HepG2 (cell line): ENCODE measurements around the gene MMP25. TPM values are rescaled to one million over a fixed set of nuclear protein-coding genes. Genes with fewer than 3 reads are reported as not detected.
A peak's percentile ranks its signal among the peaks of the same experiment; 100 is the strongest.

Experiments used
- HOXD1 ChIP-seq: sonication (generic); formaldehyde crosslinking; IDR thresholded peaks from 2 replicates; pipeline ENCODE4 v1.5.0; 2020; ENCODE audit warnings: missing genetic modification reagents
- NFATC3 ChIP-seq: sonication (generic); formaldehyde crosslinking; IDR thresholded peaks from 2 replicates; pipeline ENCODE4 v1.5.1; 2020; ENCODE audit warnings: mild to moderate bottlenecking, missing genetic modification reagents
- NFIB ChIP-seq: sonication (generic); formaldehyde crosslinking; IDR thresholded peaks from 2 replicates; pipeline ENCODE4 v1.9.0; 2021; ENCODE audit warnings: missing genetic modification reagents, mild to moderate bottlenecking, borderline replicate concordance
- NR2C2 ChIP-seq: sonication (generic); formaldehyde crosslinking; IDR thresholded peaks from 2 replicates; pipeline ENCODE4 v1.4.0; 2020; ENCODE audit warnings: missing genetic modification reagents, mild to moderate bottlenecking, moderate library complexity, borderline replicate concordance
- RBAK ChIP-seq: sonication (generic); formaldehyde crosslinking; IDR thresholded peaks from 2 replicates; pipeline ENCODE4 v1.5.1; 2020; ENCODE audit warnings: mild to moderate bottlenecking, missing genetic modification reagents
- SMAD1 ChIP-seq: sonication (generic); formaldehyde crosslinking; IDR thresholded peaks from 2 replicates; pipeline ENCODE4 v1.4.0; 2020; ENCODE audit warnings: missing genetic modification reagents, low read depth, mild to moderate bottlenecking, borderline replicate concordance
- SMC3 ChIP-seq: IDR thresholded peaks from 2 replicates; pipeline ENCODE4 v1.6.1; 2011; ENCODE audit warnings: low read length, improper control_type of control experiment
- TAF1 ChIP-seq: sonication (generic); formaldehyde crosslinking; IDR thresholded peaks from 2 replicates; pipeline ENCODE4 v1.4.0; 2020; ENCODE audit warnings: missing genetic modification reagents
- ZNF225 ChIP-seq: sonication (generic); formaldehyde crosslinking; IDR thresholded peaks from 2 replicates; pipeline ENCODE4 v1.4.0; 2020; ENCODE audit warnings: mild to moderate bottlenecking, missing genetic modification reagents
- ZNF234 ChIP-seq: sonication (generic); formaldehyde crosslinking; conservative IDR thresholded peaks from 2 replicates; pipeline ENCODE4 v1.5.1; 2020; ENCODE audit warnings: mild to moderate bottlenecking, missing genetic modification reagents
- ZNF264 ChIP-seq: sonication (generic); formaldehyde crosslinking; IDR thresholded peaks from 2 replicates; pipeline ENCODE4 v1.4.0; 2020; ENCODE audit warnings: missing genetic modification reagents
- ZNF367 ChIP-seq: sonication (generic); formaldehyde crosslinking; IDR thresholded peaks from 2 replicates; pipeline ENCODE4 v1.4.0; 2020; ENCODE audit warnings: missing genetic modification reagents, borderline replicate concordance
- ZNF564 ChIP-seq: sonication (generic); formaldehyde crosslinking; IDR thresholded peaks from 2 replicates; pipeline ENCODE4 v1.8.1; 2023; ENCODE audit warnings: mild to moderate bottlenecking, missing genetic modification reagents
- ZNF761 ChIP-seq: sonication (generic); formaldehyde crosslinking; conservative IDR thresholded peaks from 2 replicates; pipeline ENCODE4 v1.4.0; 2020; ENCODE audit warnings: mild to moderate bottlenecking, missing genetic modification reagents
- ZNF790 ChIP-seq: sonication (generic); formaldehyde crosslinking; IDR thresholded peaks from 2 replicates; pipeline ENCODE4 v1.8.0; 2022; ENCODE audit warnings: missing genetic modification reagents, mild to moderate bottlenecking, borderline replicate concordance
- ZNF891 ChIP-seq: sonication (generic); formaldehyde crosslinking; IDR thresholded peaks from 2 replicates; pipeline ENCODE4 v1.5.0; 2020; ENCODE audit warnings: mild to moderate bottlenecking, missing genetic modification reagents
- ZSCAN22 ChIP-seq: sonication (generic); formaldehyde crosslinking; IDR thresholded peaks from 2 replicates; pipeline ENCODE4 v1.4.0; 2020; ENCODE audit warnings: mild to moderate bottlenecking, missing genetic modification reagents
- polyA plus RNA-seq, 8 experiments: library from polyadenylated mRNA; depleted of rRNA in 3 of 8; stranded (reverse) in 7 of 8; unstranded in 1 of 8; fragments of >200 nt; fragmentation: Illumina TruSeq in 4 of 8; extraction: Trizol in 4 of 8; gene quantifications; 2 replicates each; pipeline versions ENCODE4 v1.2.1 to v1.2.3, GENCODE V29; 2011 to 2016; ENCODE audit warnings: low read depth in 4 of 8, missing spikeins in 1 of 8, mixed read lengths in 1 of 8; ENCODE audit not compliant: insufficient read depth in 1 of 8
- total RNA-seq, 5 experiments: library from RNA; depleted of rRNA; stranded (reverse); fragments of >200 nt; fragmentation: Illumina TruSeq; extraction: Trizol; gene quantifications; 2 replicates each; pipeline ENCODE4 v1.2.3, GENCODE V29; 2016; ENCODE audit warnings: low read depth in 1 of 5
- TF ChIP-seq, protein P1 (sequence below): sonication (generic); formaldehyde crosslinking; IDR thresholded peaks from 2 replicates; pipeline ENCODE4 v1.4.0; 2020; ENCODE audit warnings: missing genetic modification reagents
- TF ChIP-seq, protein P2 (sequence below): sonication (generic); formaldehyde crosslinking; IDR thresholded peaks from 2 replicates; pipeline ENCODE4 v1.5.0; 2020; ENCODE audit warnings: mild to moderate bottlenecking, missing genetic modification reagents
- TF ChIP-seq, protein P3 (sequence below), 2 experiments: sonication (generic) in 1 of 2; formaldehyde crosslinking in 1 of 2; IDR thresholded peaks; 2 replicates each; pipeline versions ENCODE4 v1.5.1 to v1.6.1; 2011 to 2020; ENCODE audit warnings: borderline replicate concordance in 1 of 2, low read depth in 1 of 2, low read length in 1 of 2, mild to moderate bottlenecking in 1 of 2, missing genetic modification reagents in 1 of 2, moderate library complexity in 1 of 2
- TF ChIP-seq, protein P4 (sequence below): fragments of 450-650 bp; IDR thresholded peaks from 2 replicates; pipeline ENCODE4 v1.6.1; 2017
- TF ChIP-seq, protein P5 (sequence below): sonication (generic); formaldehyde crosslinking; IDR thresholded peaks from 2 replicates; pipeline ENCODE4 v1.5.1; 2020; ENCODE audit warnings: missing genetic modification reagents, mild to moderate bottlenecking, borderline replicate concordance

The MMP25 gene
- total and polyA plus RNA-seq, 2 of the 13 experiments (the other 11 are each of a cell fraction or from before 2014, with no cell fraction given), result 0.04 to 0.08 TPM

GRCh38 chr16:3086596-3087242 lies 40.4 kb downstream of the MMP25 start (continued):
- TF ChIP-seq, protein P1, sequence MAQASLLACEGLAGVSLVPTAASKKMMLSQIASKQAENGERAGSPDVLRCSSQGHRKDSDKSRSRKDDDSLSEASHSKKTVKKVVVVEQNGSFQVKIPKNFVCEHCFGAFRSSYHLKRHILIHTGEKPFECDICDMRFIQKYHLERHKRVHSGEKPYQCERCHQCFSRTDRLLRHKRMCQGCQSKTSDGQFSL (CRISPR knock-in tag), result no peak
- TF ChIP-seq, protein P2, sequence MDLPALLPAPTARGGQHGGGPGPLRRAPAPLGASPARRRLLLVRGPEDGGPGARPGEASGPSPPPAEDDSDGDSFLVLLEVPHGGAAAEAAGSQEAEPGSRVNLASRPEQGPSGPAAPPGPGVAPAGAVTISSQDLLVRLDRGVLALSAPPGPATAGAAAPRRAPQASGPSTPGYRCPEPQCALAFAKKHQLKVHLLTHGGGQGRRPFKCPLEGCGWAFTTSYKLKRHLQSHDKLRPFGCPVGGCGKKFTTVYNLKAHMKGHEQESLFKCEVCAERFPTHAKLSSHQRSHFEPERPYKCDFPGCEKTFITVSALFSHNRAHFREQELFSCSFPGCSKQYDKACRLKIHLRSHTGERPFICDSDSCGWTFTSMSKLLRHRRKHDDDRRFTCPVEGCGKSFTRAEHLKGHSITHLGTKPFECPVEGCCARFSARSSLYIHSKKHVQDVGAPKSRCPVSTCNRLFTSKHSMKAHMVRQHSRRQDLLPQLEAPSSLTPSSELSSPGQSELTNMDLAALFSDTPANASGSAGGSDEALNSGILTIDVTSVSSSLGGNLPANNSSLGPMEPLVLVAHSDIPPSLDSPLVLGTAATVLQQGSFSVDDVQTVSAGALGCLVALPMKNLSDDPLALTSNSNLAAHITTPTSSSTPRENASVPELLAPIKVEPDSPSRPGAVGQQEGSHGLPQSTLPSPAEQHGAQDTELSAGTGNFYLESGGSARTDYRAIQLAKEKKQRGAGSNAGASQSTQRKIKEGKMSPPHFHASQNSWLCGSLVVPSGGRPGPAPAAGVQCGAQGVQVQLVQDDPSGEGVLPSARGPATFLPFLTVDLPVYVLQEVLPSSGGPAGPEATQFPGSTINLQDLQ (CRISPR knock-in tag), result no peak
- peak; percentile 40; the same call in 1 of the 2 replicates for TF ChIP-seq ZNF564
- TF ChIP-seq ZNF225 (CRISPR knock-in tag), result no peak
- TF ChIP-seq, protein P3, sequence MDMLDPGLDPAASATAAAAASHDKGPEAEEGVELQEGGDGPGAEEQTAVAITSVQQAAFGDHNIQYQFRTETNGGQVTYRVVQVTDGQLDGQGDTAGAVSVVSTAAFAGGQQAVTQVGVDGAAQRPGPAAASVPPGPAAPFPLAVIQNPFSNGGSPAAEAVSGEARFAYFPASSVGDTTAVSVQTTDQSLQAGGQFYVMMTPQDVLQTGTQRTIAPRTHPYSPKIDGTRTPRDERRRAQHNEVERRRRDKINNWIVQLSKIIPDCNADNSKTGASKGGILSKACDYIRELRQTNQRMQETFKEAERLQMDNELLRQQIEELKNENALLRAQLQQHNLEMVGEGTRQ (IDR thresholded peaks at IDR 0.05; ENCODE audit: low read depth, low read length), result no peak
- TF ChIP-seq, protein P3 (CRISPR knock-in tag; IDR thresholded peaks at IDR 0.05; ENCODE audit: borderline replicate concordance), result no peak
- no peak for TF ChIP-seq NR2C2 (CRISPR knock-in tag)
- TF ChIP-seq SMAD1 (CRISPR knock-in tag), result peak; percentile 45; the same call in 1 of the 2 replicates
- TF ChIP-seq SMC3, result no peak
- TF ChIP-seq ZNF234, result no peak
- TF ChIP-seq ZNF761, result no peak
- no peak for TF ChIP-seq ZNF790 (CRISPR knock-in tag)
- TF ChIP-seq HOXD1 (CRISPR knock-in tag), result no peak
- no peak for TF ChIP-seq NFIB (CRISPR knock-in tag)
- TF ChIP-seq, protein P4, sequence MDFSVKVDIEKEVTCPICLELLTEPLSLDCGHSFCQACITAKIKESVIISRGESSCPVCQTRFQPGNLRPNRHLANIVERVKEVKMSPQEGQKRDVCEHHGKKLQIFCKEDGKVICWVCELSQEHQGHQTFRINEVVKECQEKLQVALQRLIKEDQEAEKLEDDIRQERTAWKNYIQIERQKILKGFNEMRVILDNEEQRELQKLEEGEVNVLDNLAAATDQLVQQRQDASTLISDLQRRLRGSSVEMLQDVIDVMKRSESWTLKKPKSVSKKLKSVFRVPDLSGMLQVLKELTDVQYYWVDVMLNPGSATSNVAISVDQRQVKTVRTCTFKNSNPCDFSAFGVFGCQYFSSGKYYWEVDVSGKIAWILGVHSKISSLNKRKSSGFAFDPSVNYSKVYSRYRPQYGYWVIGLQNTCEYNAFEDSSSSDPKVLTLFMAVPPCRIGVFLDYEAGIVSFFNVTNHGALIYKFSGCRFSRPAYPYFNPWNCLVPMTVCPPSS, result no peak
- no peak for TF ChIP-seq NFATC3 (CRISPR knock-in tag)
- peak; percentile 40; the same call in 1 of the 2 replicates for TF ChIP-seq TAF1 (CRISPR knock-in tag)
- TF ChIP-seq, protein P5, sequence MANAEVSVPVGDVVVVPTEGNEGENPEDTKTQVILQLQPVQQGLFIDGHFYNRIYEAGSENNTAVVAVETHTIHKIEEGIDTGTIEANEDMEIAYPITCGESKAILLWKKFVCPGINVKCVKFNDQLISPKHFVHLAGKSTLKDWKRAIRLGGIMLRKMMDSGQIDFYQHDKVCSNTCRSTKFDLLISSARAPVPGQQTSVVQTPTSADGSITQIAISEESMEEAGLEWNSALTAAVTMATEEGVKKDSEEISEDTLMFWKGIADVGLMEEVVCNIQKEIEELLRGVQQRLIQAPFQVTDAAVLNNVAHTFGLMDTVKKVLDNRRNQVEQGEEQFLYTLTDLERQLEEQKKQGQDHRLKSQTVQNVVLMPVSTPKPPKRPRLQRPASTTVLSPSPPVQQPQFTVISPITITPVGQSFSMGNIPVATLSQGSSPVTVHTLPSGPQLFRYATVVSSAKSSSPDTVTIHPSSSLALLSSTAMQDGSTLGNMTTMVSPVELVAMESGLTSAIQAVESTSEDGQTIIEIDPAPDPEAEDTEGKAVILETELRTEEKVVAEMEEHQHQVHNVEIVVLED (CRISPR knock-in tag), result no peak
- TF ChIP-seq ZNF367 (CRISPR knock-in tag), result no peak
- no peak for TF ChIP-seq RBAK (CRISPR knock-in tag)
- no peak for TF ChIP-seq ZNF891
- no peak for TF ChIP-seq ZSCAN22
- TF ChIP-seq ZNF264 (CRISPR knock-in tag), result 0 out of 2 replicates have a peak, but pooled peaks have one; percentile 31
